HG03039 (cell line): ENCODE results near the gene SSTR5.

Source experiments
- ATAC-seq: cut with Tn5 transposase; IDR thresholded peaks from one replicate; pipeline ENCODE4 v1.9.1; 2021; ENCODE audit warnings: mild to moderate bottlenecking, moderate library complexity; ENCODE audit not compliant: unreplicated experiment

Gene SSTR5

GRCh38 chr16:1039762-1040161 lies 32.8 kb upstream of the SSTR5 start:
- ATAC-seq, result no peak

- ATAC-seq, result no peak
Measured at GRCh38 chr16:1040346-1040745, 32.2 kb upstream of the SSTR5 start.

- no peak for ATAC-seq
Measured at GRCh38 chr16:1042049-1042744, 30.4 kb upstream of the SSTR5 start.

GRCh38 chr16:1042866-1043265 lies 29.7 kb upstream of the SSTR5 start:
- ATAC-seq, result no peak

- ATAC-seq, result no peak
Measured at GRCh38 chr16:1043881-1044451, 28.6 kb upstream of the SSTR5 start.

DNA sequence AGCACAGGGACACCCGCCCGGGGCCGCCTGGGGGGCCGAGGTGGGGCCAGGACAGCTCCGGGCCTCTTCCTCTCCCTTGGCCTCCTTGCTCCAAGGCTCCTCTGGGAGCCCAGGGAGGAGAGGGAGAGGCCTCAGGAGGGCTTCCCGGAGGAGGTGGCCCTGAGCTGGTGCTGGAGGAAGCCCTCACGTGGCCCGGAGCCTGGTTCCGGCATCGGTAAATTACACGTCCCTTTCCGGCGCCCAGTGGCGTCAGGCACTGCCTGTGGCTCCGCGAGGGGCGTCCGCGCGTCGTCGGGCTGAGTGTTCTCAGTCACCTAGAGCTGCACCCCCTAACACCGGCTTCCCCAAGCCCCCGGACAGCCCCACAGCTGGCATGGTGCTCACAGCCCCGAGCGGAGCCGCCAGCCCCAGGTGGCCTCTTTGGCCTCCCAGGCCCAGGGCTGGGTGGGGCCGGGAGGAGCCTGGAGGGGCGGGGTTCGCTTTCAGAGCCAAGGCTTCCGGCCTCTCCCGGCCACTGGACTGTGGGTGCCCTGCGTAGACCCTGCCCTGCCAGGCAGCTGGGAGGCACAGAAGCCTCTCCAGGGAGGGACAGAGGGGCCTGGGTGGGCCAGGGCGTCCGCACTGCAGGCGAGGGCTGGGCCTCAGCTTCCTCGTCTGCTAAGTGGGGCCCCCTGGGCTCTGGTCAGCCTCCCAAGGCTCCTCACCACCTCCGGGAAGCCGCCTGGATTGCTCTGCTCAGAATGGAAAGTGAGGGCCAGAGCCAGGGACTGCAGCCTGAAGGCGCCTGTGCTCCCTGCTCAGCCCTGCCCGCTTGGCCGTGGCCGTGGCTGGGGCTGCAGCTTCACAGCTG lies 27.9 kb upstream of the SSTR5 start:
- ATAC-seq, result no peak

GRCh38 chr16:1045310-1045992 lies 27.1 kb upstream of the SSTR5 start:
- ATAC-seq, result no peak

DNA sequence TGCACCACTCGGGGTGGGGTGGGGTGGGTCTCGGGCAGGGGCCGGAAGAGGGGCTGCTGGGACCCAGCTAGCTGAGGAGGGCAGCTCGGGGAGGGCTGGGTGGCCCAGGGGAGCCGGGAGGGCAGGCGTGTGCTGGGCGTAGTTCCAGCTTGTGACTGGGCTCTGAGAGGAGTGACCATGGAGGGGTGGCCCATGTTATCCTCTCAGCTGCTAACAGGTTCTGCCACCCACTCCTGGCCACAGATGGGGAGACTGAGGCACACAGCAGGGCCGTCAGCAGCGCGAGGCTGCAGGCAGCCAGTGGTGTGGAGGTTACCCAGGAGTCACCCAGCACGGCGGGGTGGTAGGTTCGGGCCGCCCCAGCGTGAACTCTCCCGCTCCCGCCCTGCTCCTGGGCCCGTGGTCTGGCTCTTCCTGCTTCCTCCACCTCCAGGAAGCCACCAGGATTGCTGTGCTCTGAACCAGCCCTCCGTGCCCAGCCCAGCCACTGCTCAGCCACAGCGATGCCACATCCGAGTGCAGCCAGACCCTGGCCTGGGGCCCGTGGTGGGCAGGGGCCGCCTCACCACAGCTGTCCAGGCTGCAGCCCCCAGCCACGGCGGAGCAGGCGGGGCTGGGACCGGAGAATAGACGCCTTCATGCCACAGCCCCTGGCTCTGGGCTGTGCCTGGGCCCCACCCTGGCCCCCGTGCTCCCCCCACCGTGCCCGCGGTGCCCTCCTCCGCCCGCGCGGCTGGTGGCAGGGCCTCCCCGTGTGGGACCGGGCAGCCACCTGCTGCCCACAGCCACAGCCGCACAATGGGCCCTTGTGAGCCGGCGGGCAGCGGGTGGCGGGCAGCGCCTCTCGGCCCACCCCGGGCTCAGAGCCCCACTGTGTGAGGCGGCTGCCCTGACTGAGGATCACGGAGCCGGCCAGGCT lies 26.3 kb upstream of the SSTR5 start:
- no peak for ATAC-seq

DNA sequence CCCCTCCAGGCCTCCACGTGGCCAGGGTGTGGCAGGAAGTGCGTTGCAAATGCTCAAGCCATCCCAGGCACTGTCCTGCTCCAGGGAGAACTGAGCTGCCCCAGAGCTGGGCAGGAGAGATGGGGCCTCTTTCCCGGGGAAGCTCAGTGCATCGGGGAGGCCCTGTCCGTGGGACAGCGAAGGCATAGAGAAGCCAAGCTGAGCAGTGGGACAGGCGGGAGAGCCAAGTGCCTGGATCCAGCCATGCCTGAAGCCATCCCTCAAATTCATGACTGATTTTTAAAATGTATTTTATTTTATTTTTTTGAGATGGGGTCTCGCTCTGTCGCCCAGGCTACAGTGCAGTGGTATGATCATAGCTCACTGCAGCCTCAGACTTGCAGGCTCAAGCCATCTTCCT lies 25.4 kb upstream of the SSTR5 start:
- ATAC-seq, result no peak

DNA sequence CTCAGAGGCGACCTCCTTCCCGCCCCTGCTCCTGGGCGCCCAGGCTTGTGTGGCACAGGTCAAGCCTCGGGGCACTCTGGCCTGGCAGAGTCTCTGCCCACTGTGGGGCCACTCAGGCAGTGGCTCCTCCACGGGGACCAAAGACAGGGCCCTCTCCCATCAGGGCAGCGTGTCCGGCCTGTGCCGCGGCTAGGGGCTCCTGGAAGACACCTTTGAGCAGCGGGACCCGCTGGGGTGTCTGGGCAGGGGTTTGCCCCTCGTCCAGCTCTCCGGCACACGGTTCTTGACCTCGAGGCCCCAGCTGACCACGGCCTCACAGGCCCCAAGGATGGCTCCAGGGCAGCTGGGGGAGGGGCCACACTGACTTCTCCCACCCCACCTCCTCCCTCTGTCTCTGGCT lies 24.7 kb upstream of the SSTR5 start:
- no peak for ATAC-seq

DNA sequence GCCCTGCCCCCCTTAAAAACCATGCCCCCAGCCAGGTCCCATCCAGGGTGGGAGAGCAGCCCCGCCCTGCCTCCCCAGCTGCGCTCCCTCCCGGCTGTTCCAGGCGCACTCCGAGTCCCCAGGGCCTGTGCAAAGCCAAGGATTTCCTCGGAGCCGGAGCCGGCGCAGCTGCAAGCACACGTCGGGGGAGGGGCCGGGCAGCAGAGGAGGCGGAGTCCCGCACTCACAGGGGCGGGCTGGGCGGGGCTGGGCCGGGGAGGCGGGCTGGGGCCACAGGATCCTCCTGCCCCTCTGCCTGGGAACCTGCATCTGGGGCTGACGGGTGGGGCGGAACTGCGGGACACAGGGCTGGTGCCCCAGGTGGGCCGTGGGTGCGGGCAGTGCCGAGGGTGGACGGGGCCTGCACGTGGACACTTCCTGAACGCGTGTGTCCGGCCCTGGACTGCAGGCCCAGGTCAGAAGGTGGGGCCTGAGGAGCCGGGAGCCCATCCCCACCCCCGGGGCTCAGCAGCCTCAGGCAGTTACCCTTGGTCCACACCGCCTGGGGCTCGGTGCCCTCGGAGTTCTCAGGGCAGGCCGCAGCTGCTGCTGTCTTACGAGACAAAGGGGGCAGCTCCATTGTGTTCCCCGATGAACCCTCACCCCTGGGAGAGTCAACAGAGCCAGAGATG lies 24.0 kb upstream of the SSTR5 start:
- no peak for ATAC-seq

DNA sequence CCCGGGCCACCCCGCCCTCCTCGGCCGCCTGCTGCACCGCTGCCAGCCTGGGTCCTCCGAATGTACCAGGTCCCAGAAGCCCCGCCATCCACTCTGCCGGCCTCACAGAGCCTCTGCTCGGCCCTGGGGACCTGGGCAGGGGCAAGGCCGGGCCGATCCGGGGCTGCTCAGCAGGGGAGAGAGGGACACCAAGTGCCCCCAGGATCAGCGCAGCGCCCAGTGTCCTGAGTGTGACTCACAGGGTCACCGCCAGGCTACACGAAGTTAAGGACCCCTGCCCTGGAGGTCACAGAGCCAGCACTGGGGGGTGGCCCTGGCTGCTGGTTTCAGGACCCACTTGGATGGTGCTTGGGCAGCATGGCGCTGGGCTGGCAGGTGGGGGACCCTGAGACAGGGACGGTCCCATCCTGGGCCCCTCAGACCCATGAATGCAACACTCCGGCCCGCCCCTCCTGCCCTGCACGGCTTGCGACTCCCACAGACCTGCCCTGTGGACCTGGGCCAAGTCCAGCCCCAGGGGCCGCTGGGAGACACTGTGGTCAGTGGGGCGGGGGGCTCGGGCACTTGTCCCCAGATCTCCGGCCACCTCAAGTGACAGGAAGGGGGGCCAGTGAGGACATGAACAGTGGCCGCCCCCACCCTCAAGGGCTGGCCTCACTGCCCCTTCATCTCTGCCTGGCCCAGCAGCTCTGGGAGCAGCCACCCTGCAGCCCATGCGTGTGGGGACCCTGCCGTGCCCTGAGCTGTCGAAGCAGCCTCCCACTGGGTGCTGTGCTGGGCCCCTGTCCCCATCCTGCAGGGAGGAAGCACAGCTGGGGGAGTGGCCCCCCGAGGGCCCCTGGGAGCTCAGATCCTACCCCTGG lies 23.2 kb upstream of the SSTR5 start:
- ATAC-seq, result no peak

- no peak for ATAC-seq
Measured at GRCh38 chr16:1049976-1050247, 22.6 kb upstream of the SSTR5 start.

GRCh38 chr16:1050516-1050915 lies 22.0 kb upstream of the SSTR5 start:
- no peak for ATAC-seq

- ATAC-seq, result no peak
Measured at GRCh38 chr16:1050921-1051320, 21.6 kb upstream of the SSTR5 start.

DNA sequence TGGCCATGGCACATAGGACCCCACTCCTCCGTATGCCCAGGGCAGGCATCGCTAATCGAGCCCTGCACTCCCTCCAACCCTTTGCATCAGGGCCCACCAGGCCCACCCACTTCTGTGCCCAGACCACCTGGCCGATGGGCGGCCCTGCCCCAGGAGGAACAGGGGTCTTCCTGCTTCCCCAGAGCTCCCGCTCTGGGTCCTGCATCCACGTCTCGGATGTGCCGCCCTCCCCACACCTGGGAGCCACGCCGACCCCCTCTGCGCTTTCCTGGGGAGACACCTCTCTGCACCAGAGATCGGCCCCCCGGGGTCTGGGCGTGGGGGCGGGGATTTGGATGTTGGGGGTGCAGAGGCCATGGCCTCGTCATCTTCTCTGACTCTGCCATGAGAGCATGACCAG lies 21.1 kb upstream of the SSTR5 start:
- no peak for ATAC-seq

GRCh38 chr16:1052721-1053120 lies 19.8 kb upstream of the SSTR5 start:
- ATAC-seq, result no peak

GRCh38 chr16:1053121-1053521 lies 19.4 kb upstream of the SSTR5 start:
- no peak for ATAC-seq

DNA sequence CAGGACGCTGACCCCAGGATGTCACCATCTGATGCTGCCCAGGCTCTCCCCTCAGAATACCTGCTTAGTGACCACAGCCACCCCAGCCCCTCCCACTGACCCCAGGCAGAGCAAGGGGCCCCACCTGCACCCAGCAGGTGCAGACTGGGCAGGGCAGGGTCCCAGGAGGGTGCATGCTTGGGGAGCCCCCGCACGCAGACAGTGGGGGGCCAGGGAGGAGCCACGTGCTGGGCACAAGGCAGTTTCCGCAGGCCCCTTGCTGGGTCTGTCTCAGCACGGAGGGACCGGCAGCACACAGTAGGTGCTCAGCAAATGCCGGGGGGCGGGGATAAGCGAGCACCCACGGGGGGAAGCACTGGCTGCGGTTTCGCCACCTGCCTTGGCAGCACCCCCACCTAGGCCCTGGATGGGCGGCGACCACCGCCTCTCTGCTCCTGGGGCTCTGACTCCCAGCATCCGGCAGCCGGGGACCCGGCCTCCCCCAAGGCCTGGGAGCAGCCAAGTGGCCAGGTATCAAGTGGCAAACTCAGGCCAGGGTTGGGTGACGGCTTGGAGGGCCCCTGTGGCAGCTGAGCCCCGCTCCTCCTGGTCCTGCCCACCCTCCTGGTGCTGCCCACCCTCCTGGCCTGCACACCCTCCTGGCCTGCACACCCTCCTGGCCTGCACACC lies 18.7 kb upstream of the SSTR5 start:
- no peak for ATAC-seq
